ENCODE results near the gene NUMB. TPM values are rescaled to one million over a fixed set of nuclear protein-coding genes. Genes with fewer than 3 reads are reported as not detected.
"Not testable (repeated sequence)": the region's sequence is repeated elsewhere in the genome, so short reads cannot be mapped to it uniquely, and the experiment has no call there.

The NUMB gene
- total RNA-seq, 1 donor from 2014 or later, result 33.1 TPM

- no peak for DNase-seq (ENCODE audit: low read depth)
- no peaks in the 10 kb centered on the region for H3K27me3 ChIP-seq (ENCODE audit: control insufficient read depth, insufficient read depth, low read length)
- TF ChIP-seq CTCF (IDR thresholded peaks at IDR 0.05; ENCODE audit: insufficient read depth, low read length, poor library complexity, severe bottlenecking), result no peak
- H3K4me3 ChIP-seq (ENCODE audit: low read depth, low read length), result no peak overlapping the region
- no peaks in the 10 kb centered on the region for H3K36me3 ChIP-seq (ENCODE audit: control insufficient read depth, insufficient read depth, low read length)
These were observed 60.5 kb downstream of the NUMB start for GRCh38 chr14:73397810-73398209.

- no peak for DNase-seq (ENCODE audit: low read depth)
- TF ChIP-seq CTCF (IDR thresholded peaks at IDR 0.05; ENCODE audit: insufficient read depth, low read length, poor library complexity, severe bottlenecking), result no peak
- H3K36me3 ChIP-seq (ENCODE audit: control insufficient read depth, insufficient read depth, low read length), result no peaks in the 10 kb centered on the region
- no peak overlapping the region for H3K4me3 ChIP-seq (ENCODE audit: low read depth, low read length)
- no peaks in the 10 kb centered on the region for H3K27me3 ChIP-seq (ENCODE audit: control insufficient read depth, insufficient read depth, low read length)
These were observed 64.0 kb downstream of the NUMB start for GRCh38 chr14:73394317-73394716.

- no peak for TF ChIP-seq CTCF (IDR thresholded peaks at IDR 0.05; ENCODE audit: insufficient read depth, low read length, poor library complexity, severe bottlenecking)
- H3K36me3 ChIP-seq (ENCODE audit: control insufficient read depth, insufficient read depth, low read length), result no peaks in the 10 kb centered on the region
- no peak overlapping the region for H3K4me3 ChIP-seq (ENCODE audit: low read depth, low read length)
- DNase-seq (ENCODE audit: low read depth), result no peak
- H3K27me3 ChIP-seq (ENCODE audit: control insufficient read depth, insufficient read depth, low read length), result no peaks in the 10 kb centered on the region
These were observed 65.0 kb downstream of the NUMB start for GRCh38 chr14:73393375-73393774.

GRCh38 chr14:73392329-73393257, 65.8 kb downstream of the NUMB start:
- Histone ChIP-seq H3K4me3 (ENCODE audit: low read depth, low read length) (no peak overlapping the region), H3K27me3 (ENCODE audit: control insufficient read depth, insufficient read depth, low read length) (no peaks in the 10 kb centered on the region), H3K36me3 (ENCODE audit: control insufficient read depth, insufficient read depth, low read length) (no peaks in the 10 kb centered on the region)
- DNase-seq (ENCODE audit: low read depth), result no peak
- no peak for TF ChIP-seq CTCF (IDR thresholded peaks at IDR 0.05; ENCODE audit: insufficient read depth, low read length, poor library complexity, severe bottlenecking)

GRCh38 chr14:73387860-73388259, 70.5 kb downstream of the NUMB start:
- not testable (repeated sequence) for DNase-seq (ENCODE audit: low read depth); H3K27me3 ChIP-seq (ENCODE audit: control insufficient read depth, insufficient read depth, low read length); H3K4me3 ChIP-seq (ENCODE audit: low read depth, low read length)

GRCh38 chr14:73386342-73386741, 72.0 kb downstream of the NUMB start:
- no peak for TF ChIP-seq CTCF (IDR thresholded peaks at IDR 0.05; ENCODE audit: insufficient read depth, low read length, poor library complexity, severe bottlenecking)
- Histone ChIP-seq H3K4me3 (ENCODE audit: low read depth, low read length) (no peak overlapping the region), H3K27me3 (ENCODE audit: control insufficient read depth, insufficient read depth, low read length) (no peaks in the 10 kb centered on the region), H3K36me3 (ENCODE audit: control insufficient read depth, insufficient read depth, low read length) (no peaks in the 10 kb centered on the region)
- DNase-seq (ENCODE audit: low read depth), result no peak

More at GRCh38 chr14:73387860-73388259, 70.5 kb downstream of the NUMB start:
- not testable (repeated sequence) for H3K36me3 ChIP-seq (ENCODE audit: control insufficient read depth, insufficient read depth, low read length)

GRCh38 chr14:73385021-73385420, 73.3 kb downstream of the NUMB start:
- not testable (repeated sequence) for H3K36me3 ChIP-seq (ENCODE audit: control insufficient read depth, insufficient read depth, low read length); H3K4me3 ChIP-seq (ENCODE audit: low read depth, low read length); H3K27me3 ChIP-seq (ENCODE audit: control insufficient read depth, insufficient read depth, low read length); DNase-seq (ENCODE audit: low read depth)

Data from kidney epithelial cell (primary cell).